D721Med (cell line): Measurements from ENCODE around the gene GNAT2.

Experiments used
- DNase-seq: peaks from one replicate; pipeline ENCODE4 v3.0.0; 2011; ENCODE audit warnings: low spot score; ENCODE audit not compliant: insufficient read length
- FAIRE-seq: peaks from 2 replicates; lab custom pipeline; 2011; peaks lifted over from hg19 to GRCh38; lab: Jason Lieb, UNC
- TF ChIP-seq, protein P1 (sequence below): IDR thresholded peaks from 2 replicates; pipeline ENCODE4 v1.5.1; 2012; ENCODE audit warnings: mild to moderate bottlenecking, control low read depth; ENCODE audit not compliant: insufficient read depth; ENCODE audit errors: missing control alignments

GNAT2 gene

DNA sequence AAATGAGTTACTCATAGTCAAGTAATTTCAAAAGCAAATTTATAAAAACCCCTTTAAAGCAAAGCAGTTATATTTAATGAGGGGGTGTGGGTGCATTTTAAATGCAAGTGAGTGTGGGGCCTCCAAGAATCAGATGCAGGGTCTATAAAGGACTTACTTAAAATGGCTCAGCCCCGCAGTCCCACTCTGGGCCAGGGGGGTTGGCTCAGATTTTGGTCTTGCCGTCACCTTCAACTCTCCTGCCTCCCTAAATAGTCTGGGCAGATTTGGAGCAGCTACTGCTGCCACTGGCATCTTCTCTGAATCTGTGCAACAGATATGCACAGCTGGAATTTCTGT, 16.4 kb upstream of the GNAT2 start:
- DNase-seq = no peak
- TF ChIP-seq, protein P1, sequence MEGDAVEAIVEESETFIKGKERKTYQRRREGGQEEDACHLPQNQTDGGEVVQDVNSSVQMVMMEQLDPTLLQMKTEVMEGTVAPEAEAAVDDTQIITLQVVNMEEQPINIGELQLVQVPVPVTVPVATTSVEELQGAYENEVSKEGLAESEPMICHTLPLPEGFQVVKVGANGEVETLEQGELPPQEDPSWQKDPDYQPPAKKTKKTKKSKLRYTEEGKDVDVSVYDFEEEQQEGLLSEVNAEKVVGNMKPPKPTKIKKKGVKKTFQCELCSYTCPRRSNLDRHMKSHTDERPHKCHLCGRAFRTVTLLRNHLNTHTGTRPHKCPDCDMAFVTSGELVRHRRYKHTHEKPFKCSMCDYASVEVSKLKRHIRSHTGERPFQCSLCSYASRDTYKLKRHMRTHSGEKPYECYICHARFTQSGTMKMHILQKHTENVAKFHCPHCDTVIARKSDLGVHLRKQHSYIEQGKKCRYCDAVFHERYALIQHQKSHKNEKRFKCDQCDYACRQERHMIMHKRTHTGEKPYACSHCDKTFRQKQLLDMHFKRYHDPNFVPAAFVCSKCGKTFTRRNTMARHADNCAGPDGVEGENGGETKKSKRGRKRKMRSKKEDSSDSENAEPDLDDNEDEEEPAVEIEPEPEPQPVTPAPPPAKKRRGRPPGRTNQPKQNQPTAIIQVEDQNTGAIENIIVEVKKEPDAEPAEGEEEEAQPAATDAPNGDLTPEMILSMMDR = no peak
- FAIRE-seq = no peak

DNA sequence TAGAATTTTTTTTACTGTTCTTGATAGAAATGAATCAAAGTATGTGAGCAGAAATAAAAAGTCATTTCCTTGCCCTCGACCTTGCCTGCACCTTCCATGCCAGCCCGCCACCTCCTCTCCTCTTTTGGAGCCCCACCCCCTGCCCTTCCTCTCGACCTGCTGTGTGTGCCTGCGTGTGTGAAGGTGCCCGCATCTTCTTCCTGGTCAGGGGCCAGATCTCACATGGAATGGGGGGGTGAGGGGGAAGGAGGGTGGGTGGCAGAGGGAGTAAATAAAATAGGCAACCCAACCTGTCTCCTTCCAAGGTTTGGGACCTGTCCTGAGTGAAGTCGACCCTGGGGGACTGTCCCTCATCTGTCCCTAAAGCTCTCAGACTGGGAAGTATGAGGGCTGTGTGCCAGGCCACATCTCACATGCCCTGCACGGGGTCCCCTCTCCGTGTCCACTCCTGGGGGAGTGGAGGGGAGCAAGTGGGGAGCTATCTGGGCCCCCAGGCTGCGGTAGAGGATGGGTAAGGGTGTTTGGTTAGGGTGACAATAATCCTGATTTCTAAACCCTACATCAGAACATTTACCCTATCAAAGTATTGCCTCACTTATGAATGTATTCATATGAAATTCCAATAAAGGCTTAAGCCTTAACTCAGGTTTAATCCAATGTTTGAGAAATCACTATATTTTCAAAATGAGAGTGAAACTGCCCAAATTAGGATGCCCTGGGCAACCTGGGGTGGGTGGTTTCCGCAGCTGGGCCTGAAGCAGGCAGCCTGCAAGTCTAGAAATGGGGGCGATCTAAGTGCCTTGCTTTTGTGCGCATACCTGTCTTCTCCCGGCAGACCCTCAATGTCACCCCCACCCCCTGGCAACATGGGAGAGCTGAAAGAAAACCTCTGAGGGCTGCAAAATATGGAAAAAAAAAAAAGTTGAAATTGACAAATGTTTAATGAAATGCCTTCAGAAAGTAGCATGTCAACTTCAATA, 15.6 kb upstream of the GNAT2 start:
- TF ChIP-seq, protein P1 = no peak
- DNase-seq = no peak
- no peak for FAIRE-seq

DNA sequence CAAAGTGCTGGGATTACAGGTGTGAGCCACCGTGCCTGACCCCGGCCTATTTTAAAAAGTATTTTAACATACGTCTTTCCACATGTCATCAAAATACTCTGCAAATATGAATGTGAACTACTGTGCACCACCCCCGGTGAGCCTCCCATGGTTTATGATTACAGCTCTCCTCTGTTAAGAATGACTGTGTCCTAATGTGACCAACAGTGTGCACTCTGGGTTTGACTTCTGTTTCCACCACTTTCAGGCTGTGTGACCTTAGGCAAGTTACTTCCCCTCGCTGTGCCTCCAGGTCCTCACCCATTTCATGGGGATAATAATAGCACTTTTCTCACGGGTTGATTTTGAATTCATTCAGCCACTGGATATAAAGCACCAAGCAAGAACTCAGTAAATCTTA, 14.9 kb upstream of the GNAT2 start:
- TF ChIP-seq, protein P1 = no peak
- DNase-seq (no peak), FAIRE-seq (no peak)

DNA sequence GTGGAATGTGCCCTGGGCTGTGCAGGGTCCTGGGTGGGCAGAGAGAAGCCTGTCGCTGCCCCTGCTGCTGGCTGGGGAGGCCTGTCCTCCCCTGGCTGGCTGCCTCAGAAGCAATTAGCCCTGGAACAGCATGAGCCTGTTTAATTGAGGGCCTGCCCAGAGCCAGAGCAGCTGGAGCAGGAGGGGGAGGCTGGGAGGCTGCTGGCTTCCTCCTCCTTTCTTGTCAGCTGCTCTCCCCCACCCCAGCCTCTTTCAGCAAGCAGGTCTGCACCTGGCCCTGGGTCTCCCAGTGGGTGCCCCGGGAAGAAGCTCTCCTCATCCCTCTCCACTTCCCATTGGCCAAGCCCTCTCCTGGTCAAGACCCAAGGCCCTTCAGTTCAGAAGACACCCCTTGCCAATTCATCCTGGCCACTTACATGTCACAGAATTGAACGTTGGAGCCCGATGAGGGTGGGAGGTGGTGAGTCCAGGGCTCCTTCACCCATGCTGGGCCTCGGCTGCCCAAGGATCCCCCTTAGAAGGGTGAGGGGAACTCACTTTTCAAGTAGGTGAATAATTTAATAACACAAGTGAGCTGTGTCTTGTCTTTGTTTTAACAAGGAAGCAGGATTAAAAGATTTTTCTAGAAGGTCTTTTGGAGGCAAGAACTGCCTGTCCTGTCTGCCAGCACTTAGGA, 13.4 kb upstream of the GNAT2 start:
- FAIRE-seq (no peak), DNase-seq (no peak)
- TF ChIP-seq, protein P1 = no peak

DNA sequence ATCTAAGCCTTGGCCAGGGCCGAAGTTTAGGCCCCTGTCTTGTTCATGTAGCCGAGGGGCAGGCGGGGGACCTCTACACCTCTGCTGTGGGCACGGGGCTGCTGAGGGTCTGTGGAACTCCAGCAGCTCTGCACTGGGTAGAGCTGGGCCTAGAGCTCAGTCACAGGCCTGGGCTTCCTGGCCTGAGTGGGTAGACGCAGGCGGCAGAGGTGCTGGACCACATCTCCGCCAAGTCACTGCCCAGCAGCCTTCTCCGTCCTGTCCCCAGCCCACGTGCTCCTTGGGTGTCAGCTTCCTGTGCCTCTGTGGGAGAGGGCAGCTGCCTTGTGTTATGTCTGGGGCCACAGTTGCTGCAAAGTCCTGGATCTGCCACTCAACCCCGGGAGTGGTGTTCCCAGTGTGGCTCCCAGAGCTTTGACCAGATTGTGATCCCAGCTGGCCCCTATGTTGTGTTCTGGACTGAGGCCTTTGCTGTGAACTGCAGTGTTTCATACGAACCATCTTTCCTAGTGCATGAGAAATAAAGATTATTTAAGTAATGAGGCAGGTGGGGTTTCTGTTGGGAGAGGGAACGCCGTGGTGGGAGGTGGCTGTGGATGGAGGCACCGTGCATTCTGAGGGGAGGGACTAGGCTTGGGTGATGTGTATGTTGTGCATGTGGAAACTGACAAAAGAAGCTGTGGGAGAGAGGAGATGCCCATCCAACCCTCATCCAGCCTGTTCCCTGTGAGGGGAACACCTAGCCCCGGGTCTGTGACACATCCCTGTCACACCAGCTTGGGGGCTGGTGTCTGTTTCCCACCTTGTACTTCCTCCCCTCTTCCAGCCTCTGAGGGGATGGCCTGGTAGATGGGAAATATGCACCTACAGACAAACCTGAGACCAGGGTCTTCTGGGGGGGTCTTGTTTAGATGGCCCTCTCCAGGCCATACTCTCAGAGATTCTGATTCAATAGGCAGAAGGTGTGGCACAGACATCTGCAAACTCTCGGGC, 12.4 kb upstream of the GNAT2 start:
- TF ChIP-seq, protein P1 = no peak
- FAIRE-seq = no peak
- no peak for DNase-seq

DNA sequence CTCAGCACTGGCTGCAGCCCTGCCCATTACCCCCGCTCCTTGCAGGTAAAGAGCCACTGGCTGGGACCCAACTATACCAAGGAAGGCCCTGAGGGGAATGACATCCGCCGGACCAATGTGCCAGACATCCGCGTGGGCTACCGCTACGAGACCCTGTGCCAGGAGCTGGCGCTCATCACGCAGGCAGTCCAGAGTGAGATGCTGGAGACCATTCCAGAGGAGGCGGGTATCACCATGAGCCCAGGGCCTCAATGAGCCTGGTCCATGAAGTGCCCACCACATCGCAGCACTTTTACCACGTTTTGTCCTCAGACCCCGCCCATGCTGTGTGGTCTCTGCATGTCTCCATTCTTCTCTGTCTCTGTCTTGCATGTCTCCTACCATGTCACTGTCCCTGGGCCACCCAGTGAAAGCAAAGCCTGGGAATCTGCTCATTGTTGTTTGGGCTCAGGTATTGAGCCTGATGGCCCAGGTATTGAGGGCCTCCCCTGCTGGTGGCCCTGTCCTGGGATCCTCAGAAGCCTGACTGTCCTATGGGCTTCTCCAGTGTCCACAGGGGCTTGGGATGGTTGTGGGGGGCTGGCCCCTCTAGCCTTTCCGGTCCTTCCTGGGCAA, 11.6 kb upstream of the GNAT2 start:
- DNase-seq (no peak), FAIRE-seq (no peak)
- TF ChIP-seq, protein P1 = no peak
